GDM1 (cell line): Measurements from ENCODE around the gene UGT1A6.
"Not testable (repeated sequence)": the region's sequence is repeated elsewhere in the genome, so short reads cannot be mapped to it uniquely, and the experiment has no call there.

Experiments
- DNase-seq: peaks from one replicate; lab custom pipeline; 2025; lab: John Stamatoyannopoulos, UW

Gene UGT1A6

DNA sequence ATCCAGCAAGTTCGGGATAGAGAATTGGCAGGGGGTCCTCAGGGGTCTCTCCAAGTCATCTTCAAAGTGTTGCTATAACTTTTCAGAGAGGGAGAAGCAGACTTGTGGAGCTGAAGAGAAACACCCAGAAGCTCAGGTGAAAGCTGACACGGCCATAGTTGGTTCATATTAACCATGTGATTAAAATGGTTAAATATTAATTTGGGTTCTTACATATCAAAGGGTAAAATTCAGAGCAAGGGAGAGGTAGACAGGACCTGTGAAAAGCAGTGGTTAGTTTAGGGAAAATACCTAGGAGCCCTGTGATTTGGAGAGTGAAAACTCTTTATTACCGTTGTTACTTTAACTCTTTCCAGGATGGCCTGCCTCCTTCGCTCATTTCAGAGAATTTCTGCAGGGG is at the start of gene UGT1A6:
Gene UGT1A6 (plus strand): TSS at position 243 of the 400 bp plus-strand sequence. CDS start 115 bp downstream, at position 358.
- no peak for DNase-seq

DNA sequence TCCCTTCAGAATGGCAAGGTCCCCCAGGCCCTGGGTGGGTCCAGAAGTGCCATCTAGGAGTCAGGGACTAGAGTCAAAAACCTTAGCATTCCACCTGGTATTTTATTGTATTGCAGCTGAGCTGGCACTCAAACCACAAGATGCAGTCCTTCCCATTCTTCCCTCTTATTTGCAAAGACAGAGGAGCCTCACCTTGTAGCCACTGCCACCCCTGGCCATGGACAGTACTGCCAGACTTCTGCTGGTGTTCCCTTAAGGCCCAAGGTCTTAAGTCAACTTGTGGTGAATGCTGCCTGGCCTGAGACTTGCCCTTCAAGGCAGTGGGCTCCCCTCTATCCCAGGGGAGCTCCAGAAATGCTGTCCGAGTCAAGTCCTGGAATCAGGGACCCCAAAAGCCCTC is 49.6 kb upstream of the UGT1A6 start:
- DNase-seq: no peak

DNA sequence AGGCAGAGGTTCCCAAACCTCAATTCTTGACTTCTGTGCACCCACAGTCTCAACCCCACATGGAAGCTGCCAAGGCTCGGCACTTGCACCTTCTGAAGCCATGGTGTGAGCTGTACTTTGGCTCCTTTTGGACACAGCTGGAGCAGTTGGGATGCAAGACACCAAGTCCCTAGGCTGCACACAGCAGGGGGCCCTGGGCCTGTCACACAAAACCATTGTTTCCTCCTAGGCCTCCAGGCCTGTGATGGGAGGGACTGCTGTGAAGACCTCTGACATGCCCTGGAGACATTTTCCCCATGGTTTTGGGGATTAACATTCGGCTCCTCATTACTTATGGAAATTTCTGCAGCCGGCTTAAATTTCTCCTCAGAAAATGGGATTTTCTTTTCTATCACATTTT is 46.7 kb upstream of the UGT1A6 start:
- DNase-seq: not testable (repeated sequence)

DNA sequence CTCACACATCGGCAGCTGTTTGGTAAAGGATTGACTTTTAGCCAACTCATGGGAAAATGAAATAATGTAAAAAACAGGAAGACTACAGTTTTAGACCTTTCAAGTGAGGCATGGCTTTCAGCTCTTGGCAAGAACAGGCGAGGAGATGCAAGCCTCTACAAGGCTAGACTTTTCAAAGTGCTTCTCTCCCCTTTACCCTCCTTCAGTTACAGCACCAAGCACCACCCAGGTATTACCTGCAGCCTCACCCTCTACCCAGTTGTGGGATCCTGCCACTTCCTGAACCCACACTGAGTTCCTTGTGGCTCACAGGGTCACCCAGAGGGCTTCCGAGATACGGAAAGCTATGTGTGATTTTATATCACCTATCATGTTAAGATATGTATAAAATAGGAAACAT is 41.7 kb upstream of the UGT1A6 start:
- DNase-seq: no peak

DNA sequence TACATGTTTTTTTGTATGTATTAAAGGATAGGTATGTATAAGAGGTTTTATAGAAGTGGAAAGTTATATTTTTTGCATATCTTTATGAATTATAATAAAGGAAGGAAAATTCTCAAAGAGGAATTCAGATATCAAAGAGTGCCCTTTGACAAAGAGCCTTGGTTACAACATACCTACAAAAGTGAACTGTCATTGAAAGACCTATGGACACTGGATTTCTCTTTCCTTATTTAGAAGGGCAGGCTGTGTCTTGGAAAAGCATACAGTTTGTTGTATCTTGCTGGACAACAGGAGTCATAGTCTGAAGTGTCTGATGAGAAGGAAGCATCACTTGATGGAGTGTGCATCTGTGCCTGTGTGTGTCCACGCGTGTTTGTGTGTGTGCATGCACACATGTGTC is 41.3 kb upstream of the UGT1A6 start:
- DNase-seq: no peak

DNA sequence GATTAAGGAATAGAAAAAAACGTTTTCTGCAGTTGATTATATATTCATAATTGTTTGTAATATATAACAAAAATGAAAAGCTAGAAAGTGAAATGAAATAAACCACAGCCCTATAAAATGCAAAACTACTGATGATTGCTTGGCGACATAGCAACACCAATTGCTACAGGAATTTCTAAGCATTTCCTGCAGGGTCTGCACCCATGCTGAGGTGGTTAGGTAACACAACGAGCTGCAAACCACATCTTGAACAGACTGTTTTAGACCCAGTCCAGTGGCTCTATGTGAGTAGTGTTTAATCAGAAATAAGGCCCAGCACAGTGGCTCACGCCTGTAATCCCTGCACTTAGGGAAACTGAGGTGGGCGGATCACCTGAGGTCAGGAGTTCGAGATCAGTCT is 38.2 kb upstream of the UGT1A6 start:
- no peak for DNase-seq

DNA sequence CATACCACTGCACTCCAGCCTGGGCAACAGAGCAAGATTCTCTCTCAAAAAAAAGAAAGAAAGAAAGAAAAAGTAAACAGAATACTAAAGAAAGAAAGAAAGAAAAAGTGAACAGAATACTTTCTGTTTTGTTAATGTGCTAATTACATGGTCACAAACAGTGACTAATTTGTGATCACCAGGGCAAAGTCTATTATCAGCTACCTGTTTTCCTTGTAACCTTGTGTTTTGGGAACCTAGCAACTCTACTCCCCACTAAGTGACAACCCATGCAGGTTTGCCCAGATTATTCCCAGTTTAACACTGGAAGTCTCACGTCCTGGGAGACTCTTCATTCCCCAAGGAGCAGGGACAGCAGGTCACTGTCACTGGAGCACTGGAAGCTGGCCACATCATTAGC is 37.6 kb upstream of the UGT1A6 start:
- no peak for DNase-seq

DNA sequence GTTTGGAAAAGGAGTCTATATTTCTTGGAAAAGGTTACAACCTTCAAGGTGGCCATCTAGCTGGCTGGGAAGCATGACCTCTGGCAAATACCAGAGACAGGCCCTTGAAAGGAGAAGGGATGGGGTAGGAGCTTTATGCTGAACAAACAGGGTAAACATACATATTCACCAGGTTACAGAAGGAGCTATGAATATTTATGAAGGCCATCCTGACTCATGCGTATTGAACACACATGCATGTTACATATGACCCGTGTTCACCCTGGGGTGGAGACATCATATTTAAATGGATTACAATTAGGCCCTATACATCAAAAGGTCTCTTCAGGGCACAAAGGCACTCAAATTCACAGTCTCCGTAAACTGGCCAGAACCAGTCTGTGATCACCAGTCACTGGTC is 36.7 kb upstream of the UGT1A6 start:
- not testable (repeated sequence) for DNase-seq

DNA sequence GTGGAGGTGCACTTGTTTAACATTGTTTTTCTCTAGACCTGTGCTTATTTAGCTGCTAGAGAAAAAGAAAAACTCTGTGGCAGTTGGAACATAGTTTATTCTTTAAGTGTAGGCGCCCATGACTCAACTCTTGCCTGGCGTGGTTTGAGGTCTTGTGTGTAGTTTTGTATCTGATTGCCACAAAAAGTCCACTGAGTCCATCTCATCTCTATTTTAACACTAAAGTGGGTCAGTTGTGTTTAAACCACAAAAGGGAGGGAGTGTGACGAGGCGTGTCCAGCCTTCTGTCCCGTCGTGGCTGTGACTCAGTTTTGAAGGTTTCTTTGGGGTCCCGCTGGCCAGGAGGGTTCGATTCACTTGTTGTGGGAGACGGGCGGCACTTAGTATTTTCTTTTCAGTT is 36.2 kb upstream of the UGT1A6 start:
- no peak for DNase-seq

DNA sequence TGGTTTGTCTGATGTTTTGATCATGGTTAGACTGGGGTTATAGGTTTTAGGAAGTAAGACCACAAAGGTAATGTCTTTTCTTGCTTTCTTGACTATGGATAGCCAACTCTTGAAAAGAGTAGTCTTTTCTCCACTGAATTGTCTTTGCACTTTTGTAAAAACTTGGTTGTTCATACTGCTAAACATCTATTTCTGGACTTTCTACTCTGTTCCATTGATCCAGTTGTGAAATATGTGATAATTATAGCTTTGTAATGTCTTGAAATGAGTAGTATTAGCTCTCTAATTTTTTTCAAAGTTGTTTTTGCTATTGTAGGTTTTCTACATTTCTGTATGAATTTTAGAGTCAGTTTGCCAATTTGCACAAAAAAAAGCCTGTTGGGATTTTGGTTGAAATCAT is 34.1 kb upstream of the UGT1A6 start:
- no peak for DNase-seq

DNA sequence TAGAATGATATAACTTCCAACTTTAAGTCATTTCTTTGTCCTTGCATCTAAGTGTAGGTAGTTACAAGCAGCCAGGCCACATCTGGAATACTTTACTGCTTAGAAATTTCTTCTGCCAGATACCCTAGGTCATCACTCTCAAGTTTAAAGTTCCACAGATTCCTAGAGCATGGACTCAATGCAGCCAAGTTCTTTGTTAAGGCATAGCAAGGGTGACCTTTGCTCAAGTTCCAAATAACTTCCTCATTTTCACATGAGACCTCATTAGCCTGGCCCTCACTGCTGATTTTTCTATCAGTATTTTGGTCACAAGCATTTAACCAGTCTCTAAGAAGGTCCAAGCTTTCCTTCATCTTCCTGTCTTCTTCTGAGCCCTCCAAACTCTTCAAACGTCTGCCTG is 28.8 kb upstream of the UGT1A6 start:
- DNase-seq: no peak

DNA sequence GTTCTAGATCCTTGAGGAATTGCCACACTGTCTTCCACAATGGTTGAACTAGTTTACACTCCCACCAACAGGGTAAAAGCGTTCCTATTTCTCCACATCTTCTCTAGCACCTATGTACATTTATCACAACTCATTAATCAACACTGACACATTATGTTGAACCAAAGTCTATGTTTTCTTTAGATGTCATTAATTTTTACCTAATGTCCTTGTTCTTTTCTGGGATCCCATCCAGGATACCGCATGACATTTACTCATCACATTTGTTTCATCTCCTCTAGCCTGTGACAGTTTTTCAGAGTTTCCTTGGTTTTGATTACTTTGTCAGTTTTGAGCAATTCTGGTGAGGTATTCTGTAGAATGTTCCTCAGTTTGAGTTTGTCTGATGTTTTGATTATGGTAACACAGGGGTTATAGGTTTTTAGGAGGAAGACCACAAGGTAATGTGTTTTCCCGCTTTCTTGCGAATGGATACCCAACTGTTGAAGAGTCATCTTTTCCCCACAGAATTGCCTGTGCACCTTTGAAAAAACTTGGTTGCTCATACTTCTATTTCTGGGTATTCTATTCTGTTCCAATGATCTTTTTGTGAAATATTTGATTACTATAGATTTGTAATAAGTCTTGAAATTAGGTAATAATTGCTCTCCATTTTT is 24.0 kb upstream of the UGT1A6 start:
- no peak for DNase-seq

DNA sequence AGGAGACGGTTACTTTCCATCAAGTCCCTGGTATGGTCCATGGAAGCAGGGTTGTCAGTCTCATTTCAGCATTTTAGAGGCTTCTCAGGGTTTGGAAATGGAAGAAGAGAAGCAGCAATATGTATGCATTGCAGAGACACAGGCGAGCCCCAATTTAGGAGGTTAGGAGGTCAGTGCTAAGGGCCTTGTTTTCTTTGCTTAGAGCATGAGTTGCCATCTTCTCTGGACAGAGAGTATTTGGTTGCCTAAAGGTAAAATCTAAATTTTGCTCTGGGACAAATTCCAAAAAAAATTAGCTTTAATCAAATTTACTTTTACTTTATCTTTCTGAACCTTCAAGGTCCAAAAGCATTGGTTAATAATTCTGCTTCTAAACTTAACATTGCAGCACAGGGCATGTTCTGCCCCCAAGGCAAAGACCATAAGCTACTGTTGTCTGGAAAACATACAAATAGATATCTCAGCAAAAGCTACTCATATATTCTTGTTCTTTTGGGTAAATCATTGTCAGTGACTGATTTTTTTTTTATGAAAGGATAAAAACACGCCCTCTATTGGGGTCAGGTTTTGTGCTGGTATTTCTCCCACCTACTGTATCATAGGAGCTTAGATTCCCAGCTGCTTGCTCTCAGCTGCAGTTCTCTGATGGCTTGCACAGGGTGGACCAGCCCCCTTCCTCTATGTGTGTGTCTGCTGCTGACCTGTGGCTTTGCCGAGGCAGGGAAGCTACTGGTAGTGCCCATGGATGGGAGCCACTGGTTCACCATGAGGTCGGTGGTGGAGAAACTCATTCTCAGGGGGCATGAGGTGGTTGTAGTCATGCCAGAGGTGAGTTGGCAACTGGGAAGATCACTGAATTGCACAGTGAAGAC is 21.2 kb upstream of the UGT1A6 start, which contains the start of gene UGT1A9:
Gene UGT1A9 (plus strand): TSS at position 609 of the 872 bp plus-strand sequence. CDS start 37 bp downstream, at position 646.
- no peak for DNase-seq

DNA sequence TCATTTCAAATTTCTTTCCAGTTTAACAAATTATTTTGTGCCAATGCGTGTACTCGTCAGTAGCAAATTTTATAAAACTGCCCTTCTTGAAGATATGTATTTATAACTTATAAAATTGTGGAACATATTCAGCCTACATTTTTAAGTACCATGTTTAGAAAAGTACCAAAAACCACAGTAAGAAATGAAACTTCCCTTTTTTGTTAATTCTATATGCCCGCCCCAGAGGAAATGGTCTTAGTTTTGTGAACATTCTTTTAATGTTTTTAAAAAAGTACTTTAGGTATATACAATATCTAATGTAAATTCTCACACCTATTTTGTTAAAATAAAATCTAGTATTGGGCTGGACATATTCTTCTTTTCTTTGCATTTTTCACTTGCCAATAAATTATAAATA is 19.8 kb upstream of the UGT1A6 start:
- no peak for DNase-seq

DNA sequence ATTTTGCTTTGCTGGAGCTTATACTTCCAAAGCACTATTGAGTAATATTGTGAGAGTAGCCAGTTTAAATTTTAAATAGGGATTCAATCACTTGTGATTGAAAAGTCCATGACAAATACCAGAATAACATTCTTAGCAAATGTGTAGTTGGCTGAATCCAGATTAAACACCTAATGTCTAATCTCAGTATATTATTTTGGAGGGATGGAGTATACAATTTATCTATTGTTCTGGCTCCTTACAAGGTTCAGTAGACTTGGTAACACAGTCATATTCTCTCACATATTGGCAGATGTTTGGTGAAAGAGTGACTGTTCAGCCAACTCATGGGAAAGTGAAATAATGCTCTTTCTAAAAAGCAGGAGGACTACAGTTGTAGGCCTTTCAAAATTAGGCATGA is 18.8 kb upstream of the UGT1A6 start:
- DNase-seq: no peak

DNA sequence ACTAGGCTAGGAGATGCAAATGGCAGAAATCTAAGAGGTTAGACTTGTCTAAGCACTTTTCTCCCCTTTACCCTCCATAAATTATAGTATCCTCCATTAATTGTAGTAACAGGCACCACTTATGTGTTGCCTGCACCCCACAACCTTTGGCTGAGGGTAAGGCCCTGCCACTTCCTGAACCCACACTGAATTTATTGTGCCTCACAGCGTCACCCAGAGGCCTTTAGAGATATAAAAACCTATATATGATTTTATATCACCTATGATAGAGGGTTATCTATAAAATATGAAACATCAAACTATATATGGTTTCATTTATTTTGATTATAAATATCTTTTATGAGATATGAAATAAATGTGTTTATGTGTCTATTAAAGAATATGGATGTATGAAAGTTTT is 18.4 kb upstream of the UGT1A6 start:
- no peak for DNase-seq

DNA sequence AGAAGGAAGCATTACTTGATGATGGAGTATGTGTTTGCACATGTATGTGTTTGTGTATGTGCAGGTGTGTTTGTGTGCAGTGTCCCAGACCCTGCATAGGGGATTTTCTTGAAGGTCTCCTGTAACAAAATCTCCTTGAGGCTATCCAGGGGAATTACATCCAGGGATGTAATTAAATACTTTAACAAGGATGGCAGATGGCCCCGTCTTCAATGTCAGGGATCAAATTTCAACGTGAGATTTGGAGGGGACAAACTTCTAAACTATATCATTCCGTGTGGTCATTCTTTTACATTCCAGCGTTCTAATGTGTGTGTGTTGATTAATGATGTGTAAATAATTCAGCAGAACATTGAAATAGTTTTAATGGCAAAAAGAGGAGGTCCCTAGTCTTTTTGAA is 17.7 kb upstream of the UGT1A6 start:
- no peak for DNase-seq

DNA sequence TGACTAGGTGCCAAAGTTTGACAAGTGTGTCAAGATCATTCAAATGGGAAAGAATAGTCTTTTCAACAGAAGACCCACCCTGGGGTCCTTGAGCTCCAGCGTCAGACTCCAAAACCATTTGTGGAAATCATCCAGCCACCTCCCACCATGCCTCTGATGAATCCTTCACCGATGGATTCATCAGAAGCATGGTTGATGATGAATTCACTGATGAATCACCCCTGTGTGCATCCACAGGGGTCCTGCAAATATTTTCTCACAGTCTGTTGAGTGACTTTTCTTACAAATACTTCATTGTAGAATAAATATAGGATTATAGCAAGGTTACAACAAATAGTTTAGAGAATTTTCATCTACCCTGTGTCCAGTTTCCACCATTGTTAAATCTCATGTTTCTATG is 16.6 kb upstream of the UGT1A6 start:
- no peak for DNase-seq

DNA sequence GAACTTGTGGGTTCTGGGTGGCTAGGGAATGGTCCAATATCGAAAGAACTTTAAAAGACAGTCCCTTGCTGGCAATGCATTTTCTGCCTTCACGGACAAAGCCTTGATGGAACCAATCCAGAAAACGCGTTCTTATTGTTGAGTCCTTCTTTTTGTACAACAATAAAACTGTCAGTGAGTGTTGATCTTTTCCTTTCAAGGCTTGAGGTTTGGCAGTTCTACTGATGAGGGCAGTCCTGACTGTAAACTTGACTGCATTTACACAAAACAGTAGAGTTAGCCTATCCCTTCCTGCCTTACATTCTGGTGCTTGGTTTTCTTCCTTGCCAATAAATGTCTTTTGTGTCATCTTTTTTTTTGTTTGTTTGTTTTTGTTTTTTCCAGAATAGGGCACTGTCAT is 13.5 kb upstream of the UGT1A6 start:
- no peak for DNase-seq

DNA sequence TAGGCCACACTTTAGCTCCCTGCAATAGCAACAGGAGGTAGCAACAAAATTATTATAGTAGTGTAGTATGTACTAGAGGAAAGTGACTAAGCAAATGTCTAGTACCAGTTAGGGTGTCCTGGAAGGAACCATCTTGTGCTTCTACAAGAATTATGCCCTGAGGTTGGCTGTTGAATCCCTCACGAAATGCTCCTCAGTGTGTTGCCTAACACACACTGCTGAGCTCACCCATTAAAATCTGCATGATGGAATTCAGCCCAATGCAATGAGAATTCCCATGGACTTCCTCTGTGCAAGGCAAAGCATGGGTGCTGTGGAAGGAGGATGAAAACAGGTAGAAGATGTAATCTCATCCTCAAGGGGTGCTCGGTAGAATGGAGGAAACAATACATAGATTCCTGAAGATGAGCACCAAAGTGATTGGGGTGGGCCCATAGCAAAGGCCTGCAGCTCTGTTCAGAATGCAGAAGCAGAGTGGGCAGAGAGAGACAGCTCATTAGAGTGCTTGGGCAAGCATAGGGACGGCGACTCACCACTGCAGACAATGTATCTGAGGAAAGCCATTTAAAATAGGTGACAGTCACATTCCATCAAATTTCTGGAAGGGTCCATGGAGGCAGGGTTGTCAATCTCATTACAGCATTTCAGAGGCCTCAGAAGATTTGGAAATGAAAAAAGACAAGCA is 12.2 kb upstream of the UGT1A6 start:
- no peak for DNase-seq

DNA sequence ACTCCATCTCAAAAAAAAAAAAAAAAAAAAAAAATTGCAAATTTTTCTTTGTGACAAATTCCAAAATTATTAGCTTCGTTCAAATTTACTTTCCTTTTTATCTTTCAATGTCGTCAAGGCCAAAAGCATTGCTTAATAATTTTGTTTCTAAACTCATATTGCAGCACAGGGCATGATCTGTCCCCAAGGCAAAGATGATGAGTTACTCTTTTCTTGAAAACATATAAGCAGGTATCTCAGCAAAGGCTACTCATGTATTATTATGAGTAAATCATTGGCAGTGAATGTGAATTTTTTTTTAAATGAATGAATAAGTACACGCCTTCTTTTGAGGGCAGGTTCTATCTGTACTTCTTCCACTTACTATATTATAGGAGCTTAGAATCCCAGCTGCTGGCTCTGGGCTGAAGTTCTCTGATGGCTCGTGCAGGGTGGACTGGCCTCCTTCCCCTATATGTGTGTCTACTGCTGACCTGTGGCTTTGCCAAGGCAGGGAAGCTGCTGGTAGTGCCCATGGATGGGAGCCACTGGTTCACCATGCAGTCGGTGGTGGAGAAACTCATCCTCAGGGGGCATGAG is 11.1 kb upstream of the UGT1A6 start, which contains the start of gene UGT1A7:
Gene UGT1A7 (plus strand): TSS at position 381 of the 579 bp plus-strand sequence. CDS start 37 bp downstream, at position 418.
- no peak for DNase-seq

DNA sequence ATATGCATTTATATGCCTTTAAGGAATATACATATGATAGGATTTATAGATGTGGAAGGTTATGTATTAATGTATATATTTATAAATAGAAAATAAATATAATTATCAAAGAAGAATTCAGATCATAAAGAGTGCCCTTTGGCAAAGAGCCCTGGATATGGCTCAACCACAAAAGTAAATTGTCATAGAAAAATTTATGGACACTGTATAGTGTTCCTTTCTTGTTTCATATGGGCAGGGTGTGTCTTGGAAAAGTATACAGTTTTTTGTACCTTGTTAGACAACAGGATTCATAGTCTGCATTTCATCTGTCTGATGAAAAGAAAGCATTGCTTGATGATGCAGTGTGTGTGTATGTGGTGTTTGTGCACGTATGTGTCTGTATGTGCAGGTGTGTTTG is 8.1 kb upstream of the UGT1A6 start:
- no peak for DNase-seq
